K562 (cell line): Measurements from ENCODE around the gene SHANK1. TPM values are rescaled to one million over a fixed set of nuclear protein-coding genes. Genes with fewer than 3 reads are reported as not detected.

Experiments
- BRD4 ChIP-seq: fragments of 200-600 bp; sonication (generic); IDR thresholded peaks from 2 replicates; pipeline ENCODE4 v1.6.1; 2017; ENCODE audit warnings: inconsistent platforms
- CBFA2T2 ChIP-seq: fragments of 450-650 bp; conservative IDR thresholded peaks from 2 replicates; pipeline ENCODE4 v1.6.1; 2017; ENCODE audit warnings: mild to moderate bottlenecking
- CCAR2 ChIP-seq: fragments of 200-400 bp; formaldehyde crosslinking; IDR thresholded peaks from 2 replicates; pipeline ENCODE4 v1.6.1; 2017; ENCODE audit warnings: mild to moderate bottlenecking, low read depth, low read length
- HDAC2 ChIP-seq: fragments of 450-650 bp; IDR thresholded peaks from 2 replicates; pipeline ENCODE4 v1.6.1; 2016; ENCODE audit warnings: mild to moderate bottlenecking
- HMGN3 ChIP-seq: IDR thresholded peaks from 2 replicates; pipeline ENCODE4 v1.6.1; 2011; ENCODE audit warnings: borderline replicate concordance, low read depth, mild to moderate bottlenecking, mixed read lengths, low read length; ENCODE audit not compliant: insufficient read length; ENCODE audit errors: extremely low read depth
- KAT8 ChIP-seq: fragments of 450-650 bp; IDR thresholded peaks from 2 replicates; pipeline ENCODE4 v1.6.1; 2016; ENCODE audit warnings: low read depth, mild to moderate bottlenecking
- NCOA2 ChIP-seq, 2 experiments: fragments of 450-650 bp; IDR thresholded peaks; 2 replicates each; pipeline ENCODE4 v1.6.1; 2018; ENCODE audit warnings: mild to moderate bottlenecking in 2 of 2, moderate library complexity in 1 of 2; ENCODE audit not compliant: partially characterized antibody in 2 of 2
- POLR2AphosphoS5 ChIP-seq: IDR thresholded peaks from 2 replicates; pipeline ENCODE4 v1.6.1; 2011; ENCODE audit warnings: mild to moderate bottlenecking, low read depth, low read length, moderate library complexity; ENCODE audit not compliant: control insufficient read depth, insufficient read depth
- SMARCB1 ChIP-seq: IDR thresholded peaks from 2 replicates; pipeline ENCODE4 v1.6.1; 2011; ENCODE audit warnings: improper control_type of control experiment, low read depth; ENCODE audit not compliant: insufficient read length
- SRSF9 ChIP-seq: fragments of 200-400 bp; formaldehyde crosslinking; IDR thresholded peaks from 2 replicates; pipeline ENCODE4 v1.6.1; 2017; ENCODE audit warnings: low read depth, low read length, borderline replicate concordance
- TBL1XR1 ChIP-seq, 2 experiments: IDR thresholded peaks; 2 replicates each; pipeline ENCODE4 v1.6.1; 2012; ENCODE audit warnings: improper control_type of control experiment in 2 of 2, low read length in 2 of 2, mild to moderate bottlenecking in 1 of 2
- ZBTB17 ChIP-seq: fragments of 450-650 bp; formaldehyde crosslinking; IDR thresholded peaks from 2 replicates; pipeline ENCODE4 v1.4.0; 2020; ENCODE audit warnings: mild to moderate bottlenecking
- ZBTB7A ChIP-seq: IDR thresholded peaks from 2 replicates; pipeline ENCODE4 v1.6.1; 2011; ENCODE audit warnings: low read depth, mild to moderate bottlenecking, low read length, moderate library complexity, borderline replicate concordance; ENCODE audit not compliant: control insufficient read depth
- ZC3H8 ChIP-seq: fragments of 450-650 bp; IDR thresholded peaks from 2 replicates; pipeline ENCODE4 v1.6.1; 2017
- ZNF146 ChIP-seq: IDR thresholded peaks from one replicate; pipeline ENCODE4 v1.6.1; 2018; ENCODE audit warnings: missing compliant biosample characterization; ENCODE audit not compliant: unreplicated experiment
- ZNF212 ChIP-seq: fragments of 450-650 bp; formaldehyde crosslinking; IDR thresholded peaks from 2 replicates; pipeline ENCODE4 v1.4.0; 2020; ENCODE audit warnings: mild to moderate bottlenecking
- ZNF431 ChIP-seq: sonication (generic); formaldehyde crosslinking; IDR thresholded peaks from 2 replicates; pipeline ENCODE4 v1.8.0; 2022; ENCODE audit warnings: mild to moderate bottlenecking, missing genetic modification reagents
- ZNF696 ChIP-seq: fragments of 250-450 bp; sonication (Bioruptor Pico); conservative IDR thresholded peaks from 2 replicates; pipeline ENCODE4 v1.4.0; 2020; ENCODE audit warnings: mild to moderate bottlenecking, moderate library complexity
- polyA plus RNA-seq, 8 experiments: library from polyadenylated mRNA; depleted of rRNA in 4 of 8; stranded (reverse) in 5 of 8; unstranded in 3 of 8; fragments of >200 nt; fragmentation: Nextera tagmentation in 2 of 8; fragmentation: Illumina TruSeq in 1 of 8; extraction: Ambion mirVana in 2 of 8; extraction: Trizol in 1 of 8; gene quantifications; 2 replicates each; pipeline versions ENCODE4 v1.2.1 to v1.2.3, GENCODE V29; 2011 to 2014; ENCODE audit warnings: inconsistent platforms in 1 of 8, missing spikeins in 1 of 8
- total RNA-seq, 7 experiments: library from RNA; depleted of rRNA in 6 of 7; stranded (reverse); fragments of >200 nt in 6 of 7; fragmentation: Illumina TruSeq in 2 of 7; extraction: Trizol in 2 of 7; gene quantifications; 2 replicates each; pipeline versions ENCODE4 v1.2.1 to v1.2.3, GENCODE V29; 2011 to 2021; ENCODE audit warnings: low replicate concordance in 1 of 7
- TF ChIP-seq, protein P1 (sequence below), 3 experiments: IDR thresholded peaks in 2 of 3; conservative IDR thresholded peaks in 1 of 3; 2 replicates each; pipeline ENCODE4 v1.5.1; 2011 to 2012; ENCODE audit warnings: low read length in 3 of 3, mild to moderate bottlenecking in 3 of 3, control low read depth in 2 of 3, improper control_type of control experiment in 1 of 3, inconsistent platforms in 1 of 3, low read depth in 1 of 3, mixed read lengths in 1 of 3, moderate library complexity in 1 of 3; ENCODE audit not compliant: insufficient read depth in 2 of 3
- TF ChIP-seq, protein P2 (sequence below): fragments of 450-650 bp; IDR thresholded peaks from 2 replicates; pipeline ENCODE4 v1.6.1; 2016; ENCODE audit warnings: borderline replicate concordance
- TF ChIP-seq, protein P3 (sequence below): sonication (generic); formaldehyde crosslinking; IDR thresholded peaks from 2 replicates; pipeline ENCODE4 v1.8.0; 2022; ENCODE audit warnings: mild to moderate bottlenecking, missing genetic modification reagents, borderline replicate concordance
- TF ChIP-seq, protein P4 (sequence below): fragments of 250-450 bp; sonication (Bioruptor Pico); IDR thresholded peaks from 2 replicates; pipeline ENCODE4 v1.6.1; 2021; ENCODE audit warnings: mild to moderate bottlenecking

Gene SHANK1
- total and polyA plus RNA-seq, 9 of the 15 experiments (the other 6 are each of a cell fraction or from before 2014, with no cell fraction given): 0.33 to 1.3 (median 0.55) TPM; not detected in 2

DNA sequence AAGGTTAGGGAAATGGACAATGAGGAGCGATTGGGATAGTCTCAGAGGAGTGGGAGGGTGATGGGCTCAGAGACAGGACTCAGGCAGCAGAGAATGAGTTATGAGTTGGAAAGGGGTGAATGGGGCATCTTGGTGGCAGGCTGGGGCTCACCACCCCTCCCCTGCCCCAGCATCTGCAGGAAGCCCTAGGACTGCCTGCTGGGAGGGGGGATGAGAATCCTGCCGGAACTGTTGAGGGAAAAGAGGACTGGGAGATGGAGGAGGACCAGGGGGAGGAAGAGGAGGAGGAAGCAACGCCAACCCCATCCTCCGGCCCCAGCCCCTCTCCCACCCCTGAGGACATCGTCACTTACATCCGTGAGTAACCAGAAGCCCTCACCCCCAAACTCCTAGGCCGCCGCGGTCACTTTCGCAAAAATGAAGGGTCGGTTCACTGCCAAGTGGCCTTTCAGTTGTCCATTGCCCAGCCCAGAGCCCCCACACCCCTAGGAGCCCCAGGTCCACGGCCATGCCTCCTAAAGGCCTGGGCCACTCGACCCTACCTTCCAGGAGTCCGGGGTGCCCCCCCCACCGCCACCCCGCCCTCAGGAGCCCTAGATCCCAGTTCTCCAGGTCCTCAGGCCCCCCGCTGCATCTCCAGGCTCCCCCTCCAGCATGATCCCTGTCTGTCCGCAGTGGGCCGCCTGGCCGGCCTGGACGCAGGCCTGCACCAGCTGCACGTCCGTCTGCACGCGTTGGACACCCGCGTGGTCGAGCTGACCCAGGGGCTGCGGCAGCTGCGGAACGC lies 4.3 kb upstream of the SHANK1 start (continued):
- TF ChIP-seq HMGN3 (peak; percentile 73), ZC3H8 (no peak), ZBTB7A (no peak), KAT8 (no peak), SMARCB1 (no peak), POLR2AphosphoS5 (no peak), ZNF146 (CRISPR knock-in tag) (no peak), CBFA2T2 (no peak), ZNF431 (0 out of 2 replicates have a peak, but pooled peaks have one; percentile 64), SRSF9 (no peak), CCAR2 (no peak), NCOA2 (IDR thresholded peaks at IDR 0.05; ENCODE audit: partially characterized antibody in 2 of 2) (no peak), BRD4 (no peak), HDAC2 (no peak), ZBTB17 (no peak), ZNF696 (CRISPR knock-in tag) (no peak), TBL1XR1 (IDR thresholded peaks at IDR 0.05; ENCODE audit: low read length in 2 of 2) (no peak), ZNF212 (CRISPR knock-in tag) (0 out of 2 replicates have a peak, but pooled peaks have one; percentile 25)
- TF ChIP-seq, protein P1, sequence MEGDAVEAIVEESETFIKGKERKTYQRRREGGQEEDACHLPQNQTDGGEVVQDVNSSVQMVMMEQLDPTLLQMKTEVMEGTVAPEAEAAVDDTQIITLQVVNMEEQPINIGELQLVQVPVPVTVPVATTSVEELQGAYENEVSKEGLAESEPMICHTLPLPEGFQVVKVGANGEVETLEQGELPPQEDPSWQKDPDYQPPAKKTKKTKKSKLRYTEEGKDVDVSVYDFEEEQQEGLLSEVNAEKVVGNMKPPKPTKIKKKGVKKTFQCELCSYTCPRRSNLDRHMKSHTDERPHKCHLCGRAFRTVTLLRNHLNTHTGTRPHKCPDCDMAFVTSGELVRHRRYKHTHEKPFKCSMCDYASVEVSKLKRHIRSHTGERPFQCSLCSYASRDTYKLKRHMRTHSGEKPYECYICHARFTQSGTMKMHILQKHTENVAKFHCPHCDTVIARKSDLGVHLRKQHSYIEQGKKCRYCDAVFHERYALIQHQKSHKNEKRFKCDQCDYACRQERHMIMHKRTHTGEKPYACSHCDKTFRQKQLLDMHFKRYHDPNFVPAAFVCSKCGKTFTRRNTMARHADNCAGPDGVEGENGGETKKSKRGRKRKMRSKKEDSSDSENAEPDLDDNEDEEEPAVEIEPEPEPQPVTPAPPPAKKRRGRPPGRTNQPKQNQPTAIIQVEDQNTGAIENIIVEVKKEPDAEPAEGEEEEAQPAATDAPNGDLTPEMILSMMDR (IDR thresholded peaks at IDR 0.05 in 2 of 3, conservative IDR thresholded peaks at IDR 0.05 in 1 of 3; ENCODE audit: insufficient read depth in 2 of 3, low read depth in 1 of 3, low read length in 3 of 3): no peak
- TF ChIP-seq, protein P2, sequence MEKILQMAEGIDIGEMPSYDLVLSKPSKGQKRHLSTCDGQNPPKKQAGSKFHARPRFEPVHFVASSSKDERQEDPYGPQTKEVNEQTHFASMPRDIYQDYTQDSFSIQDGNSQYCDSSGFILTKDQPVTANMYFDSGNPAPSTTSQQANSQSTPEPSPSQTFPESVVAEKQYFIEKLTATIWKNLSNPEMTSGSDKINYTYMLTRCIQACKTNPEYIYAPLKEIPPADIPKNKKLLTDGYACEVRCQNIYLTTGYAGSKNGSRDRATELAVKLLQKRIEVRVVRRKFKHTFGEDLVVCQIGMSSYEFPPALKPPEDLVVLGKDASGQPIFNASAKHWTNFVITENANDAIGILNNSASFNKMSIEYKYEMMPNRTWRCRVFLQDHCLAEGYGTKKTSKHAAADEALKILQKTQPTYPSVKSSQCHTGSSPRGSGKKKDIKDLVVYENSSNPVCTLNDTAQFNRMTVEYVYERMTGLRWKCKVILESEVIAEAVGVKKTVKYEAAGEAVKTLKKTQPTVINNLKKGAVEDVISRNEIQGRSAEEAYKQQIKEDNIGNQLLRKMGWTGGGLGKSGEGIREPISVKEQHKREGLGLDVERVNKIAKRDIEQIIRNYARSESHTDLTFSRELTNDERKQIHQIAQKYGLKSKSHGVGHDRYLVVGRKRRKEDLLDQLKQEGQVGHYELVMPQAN: no peak
- TF ChIP-seq, protein P3, sequence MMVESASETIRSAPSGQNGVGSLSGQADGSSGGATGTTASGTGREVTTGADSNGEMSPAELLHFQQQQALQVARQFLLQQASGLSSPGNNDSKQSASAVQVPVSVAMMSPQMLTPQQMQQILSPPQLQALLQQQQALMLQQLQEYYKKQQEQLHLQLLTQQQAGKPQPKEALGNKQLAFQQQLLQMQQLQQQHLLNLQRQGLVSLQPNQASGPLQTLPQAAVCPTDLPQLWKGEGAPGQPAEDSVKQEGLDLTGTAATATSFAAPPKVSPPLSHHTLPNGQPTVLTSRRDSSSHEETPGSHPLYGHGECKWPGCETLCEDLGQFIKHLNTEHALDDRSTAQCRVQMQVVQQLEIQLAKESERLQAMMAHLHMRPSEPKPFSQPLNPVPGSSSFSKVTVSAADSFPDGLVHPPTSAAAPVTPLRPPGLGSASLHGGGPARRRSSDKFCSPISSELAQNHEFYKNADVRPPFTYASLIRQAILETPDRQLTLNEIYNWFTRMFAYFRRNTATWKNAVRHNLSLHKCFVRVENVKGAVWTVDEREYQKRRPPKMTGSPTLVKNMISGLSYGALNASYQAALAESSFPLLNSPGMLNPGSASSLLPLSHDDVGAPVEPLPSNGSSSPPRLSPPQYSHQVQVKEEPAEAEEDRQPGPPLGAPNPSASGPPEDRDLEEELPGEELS (CRISPR knock-in tag): peak; percentile 75; the same call in 1 of the 2 replicates
- TF ChIP-seq, protein P4, sequence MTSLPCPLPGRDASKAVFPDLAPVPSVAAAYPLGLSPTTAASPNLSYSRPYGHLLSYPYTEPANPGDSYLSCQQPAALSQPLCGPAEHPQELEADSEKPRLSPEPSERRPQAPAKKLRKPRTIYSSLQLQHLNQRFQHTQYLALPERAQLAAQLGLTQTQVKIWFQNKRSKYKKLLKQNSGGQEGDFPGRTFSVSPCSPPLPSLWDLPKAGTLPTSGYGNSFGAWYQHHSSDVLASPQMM (CRISPR knock-in tag): no peak
